ENCODE data around the gene TRIM48. TPM values are rescaled to one million over a fixed set of nuclear protein-coding genes. Genes with fewer than 3 reads are reported as not detected.
"Not testable (repeated sequence)": the region's sequence is repeated elsewhere in the genome, so short reads cannot be mapped to it uniquely, and the experiment has no call there.

TRIM48 gene, protein sequence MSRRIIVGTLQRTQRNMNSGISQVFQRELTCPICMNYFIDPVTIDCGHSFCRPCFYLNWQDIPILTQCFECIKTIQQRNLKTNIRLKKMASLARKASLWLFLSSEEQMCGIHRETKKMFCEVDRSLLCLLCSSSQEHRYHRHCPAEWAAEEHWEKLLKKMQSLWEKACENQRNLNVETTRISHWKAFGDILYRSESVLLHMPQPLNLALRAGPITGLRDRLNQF
- total RNA-seq (2014; rRNA removed; shearing (Covaris generic)), result not detected in 2 replicates

DNA sequence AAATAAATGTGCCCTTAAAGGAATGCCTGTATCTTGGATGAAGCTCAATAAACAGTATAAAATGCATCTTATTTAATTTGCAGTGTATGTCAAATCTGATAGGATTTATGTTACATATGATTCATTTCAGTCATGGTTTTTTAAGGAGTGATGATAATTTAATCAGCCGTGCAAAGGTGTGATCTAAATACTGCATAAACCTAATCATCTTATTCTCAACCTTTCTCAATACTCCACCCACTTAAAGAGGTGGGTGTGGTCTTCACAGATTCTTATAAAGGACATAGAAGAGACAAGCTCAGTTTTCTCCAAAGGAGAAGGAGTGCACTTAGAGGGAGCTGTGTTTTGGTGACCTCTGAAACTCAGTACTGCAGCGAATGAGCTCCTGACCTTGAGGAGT is at the start of gene TRIM48:
TSS of gene TRIM48 (plus strand) at position 301 of the 400 bp plus-strand sequence. CDS start 113 bp downstream, outside the sequence.
- not testable (repeated sequence) for DNase-seq (ENCODE audit: low spot score)

DNA sequence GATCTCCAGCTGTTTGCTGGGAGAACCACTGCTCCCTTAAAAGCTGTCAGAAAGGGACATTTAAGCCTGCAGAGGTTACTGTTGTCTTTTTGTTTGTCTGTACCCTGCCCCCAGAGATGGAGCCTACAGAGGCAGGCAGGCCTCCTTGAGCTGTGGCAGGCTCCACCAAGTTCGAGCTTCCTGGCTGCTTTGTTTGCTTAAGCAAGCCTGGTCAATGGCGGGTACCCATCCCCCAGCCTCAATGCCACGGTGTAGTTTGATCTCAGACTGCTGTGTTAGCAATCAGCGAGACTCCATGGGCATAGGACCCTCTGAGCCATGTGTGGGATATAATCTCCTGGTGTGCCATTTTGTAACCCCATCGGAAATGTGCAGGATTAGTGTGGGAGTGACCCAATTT is 23.6 kb upstream of the TRIM48 start:
- not testable (repeated sequence) for DNase-seq (ENCODE audit: low spot score)

DNA sequence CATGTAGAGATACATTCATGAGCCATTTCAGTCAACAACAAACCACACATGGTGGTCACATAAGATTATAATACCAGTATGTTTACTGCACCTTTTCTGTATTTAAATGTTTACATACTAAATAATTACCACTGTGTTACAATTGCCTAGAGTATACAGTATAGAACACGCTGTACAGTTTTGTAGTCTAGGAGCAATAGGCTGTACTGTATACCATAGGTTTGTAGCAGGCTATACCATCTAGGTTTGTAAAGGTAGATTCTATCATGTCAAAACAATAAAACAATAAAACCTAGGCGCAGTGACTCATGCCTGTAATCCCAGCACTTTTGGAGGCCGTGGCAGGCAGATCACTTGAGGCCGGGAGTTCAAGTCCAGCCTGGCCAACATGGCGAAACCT is 1.1 kb downstream of the TRIM48 start:
- no peak for DNase-seq (ENCODE audit: low spot score)

Other genes with a start within 250 kb of the TRIM48 start
- gene OR4A16, start 81.0 kb downstream of the TRIM48 start, total RNA-seq (2014; rRNA removed; shearing (Covaris generic)), result 0.68 TPM in 1 of 2 replicates, not detected in the other
- not detected in 2 replicates for gene OR4A15, start 105.8 kb downstream of the TRIM48 start, total RNA-seq (2014; rRNA removed; shearing (Covaris generic))